MCF 10A (cell line): ENCODE measurements around the gene MYL5. TPM values are rescaled to one million over a fixed set of nuclear protein-coding genes. Genes with fewer than 3 reads are reported as not detected.

Experiments
- BruUV-seq: library from RNA; stranded (reverse); fragments of 400-500 nt; replicated peaks from 2 replicates; lab custom pipeline; 2021; lab: Mats Ljungman, UMichigan
- CTCF ChIA-PET: fragments of 300-600 bp; sonication (Branson Sonifier 250); formaldehyde crosslinking; extraction: SDS; loops from one replicate; lab custom pipeline; 2021; ENCODE audit warnings: antibody characterized with exemption, inconsistent platforms; lab: Yijun Ruan, JAX
- POLR2A ChIA-PET: fragments of 300-600, 350-650 bp; sonication (Branson Sonifier 250); formaldehyde crosslinking; extraction: SDS; loops from one replicate; lab custom pipeline; 2020; ENCODE audit warnings: antibody characterized with exemption, inconsistent platforms; lab: Yijun Ruan, JAX
- DNase-seq: peaks from one replicate; pipeline ENCODE4 v3.0.0-alpha.2; 2018; ENCODE audit not compliant: unreplicated experiment
- H3K27ac Mint-ChIP-seq: one replicate; pipeline ENCODE4 v1.8.0; 2022; ENCODE audit warnings: mild to moderate bottlenecking, low read depth, mixed read lengths; ENCODE audit not compliant: unreplicated experiment
- H3K27me3 Mint-ChIP-seq: one replicate; pipeline ENCODE4 v1.8.0; 2022; ENCODE audit warnings: mixed read lengths; ENCODE audit not compliant: insufficient read depth, unreplicated experiment
- H3K36me3 Mint-ChIP-seq: one replicate; pipeline ENCODE4 v1.8.0; 2022; ENCODE audit warnings: mild to moderate bottlenecking, moderate library complexity, mixed read lengths; ENCODE audit not compliant: insufficient read depth, unreplicated experiment
- H3K4me1 Mint-ChIP-seq: one replicate; pipeline ENCODE4 v1.8.0; 2022; ENCODE audit warnings: mixed read lengths; ENCODE audit not compliant: insufficient read depth, unreplicated experiment
- H3K4me3 Mint-ChIP-seq: one replicate; pipeline ENCODE4 v1.8.0; 2022; ENCODE audit warnings: mild to moderate bottlenecking, moderate library complexity, mixed read lengths; ENCODE audit not compliant: unreplicated experiment
- H3K9me3 Mint-ChIP-seq: one replicate; pipeline ENCODE4 v1.8.0; 2022; ENCODE audit warnings: mixed read lengths; ENCODE audit not compliant: unreplicated experiment
- CTCF ChIP-seq: fragments of 200-600 bp; IDR thresholded peaks from one replicate; pipeline ENCODE4 v1.8.0; 2022; ENCODE audit warnings: antibody characterized with exemption, mild to moderate bottlenecking; ENCODE audit not compliant: unreplicated experiment
- intact Hi-C: fragments of 100-400 bp; cut with micrococcal nuclease; formaldehyde crosslinking; loops from 2 replicates; pipeline ENCODE4 v1.14.1; 2022
- total RNA-seq: library from RNA; stranded (reverse); gene quantifications from 2 replicates; pipeline ENCODE4 v1.2.3, GENCODE V29; 2022

Gene MYL5
- total RNA-seq, 1 experiment from 2014 or later, result 32.9 TPM

- no TSS peak for BruUV-seq
- no peak overlapping the region for H3K4me3 Mint-ChIP-seq
- intact Hi-C loops, result no loop called here
Measured at GRCh38 chr4:632196-632790, 42.0 kb upstream of the MYL5 start.

GRCh38 chr4:632926-633325, 41.4 kb upstream of the MYL5 start:
- BruUV-seq, result no TSS peak
- peaks cover 50% of the 10 kb centered on the region for H3K27me3 Mint-ChIP-seq
- DNase-seq, result no peak
- ChIA-PET CTCF (no interaction called here), POLR2A (no interaction called here)
- H3K4me3 Mint-ChIP-seq, result no peak overlapping the region
- no peaks in the 10 kb centered on the region for H3K4me1 Mint-ChIP-seq
- H3K27ac Mint-ChIP-seq, result no peak overlapping the region
- H3K36me3 Mint-ChIP-seq, result no peaks in the 10 kb centered on the region
- intact Hi-C loops, result no loop called here
- no peak for TF ChIP-seq CTCF
- H3K9me3 Mint-ChIP-seq, result no peaks in the 10 kb centered on the region

More at GRCh38 chr4:632196-632790, 42.0 kb upstream of the MYL5 start:
- no peak for DNase-seq
- CTCF ChIA-PET, result no interaction called here
- POLR2A ChIA-PET, result no interaction called here
- Mint-ChIP-seq H3K4me1 (no peaks in the 10 kb centered on the region), H3K27me3 (peaks cover 44% of the 10 kb centered on the region), H3K27ac (no peak overlapping the region), H3K36me3 (no peaks in the 10 kb centered on the region), H3K9me3 (no peaks in the 10 kb centered on the region)
- TF ChIP-seq CTCF, result no peak

GRCh38 chr4:633406-633805, 40.9 kb upstream of the MYL5 start:
- no peak for TF ChIP-seq CTCF
- no peak overlapping the region for H3K27ac Mint-ChIP-seq
- no peaks in the 10 kb centered on the region for H3K36me3 Mint-ChIP-seq
- no peak for DNase-seq
- H3K9me3 Mint-ChIP-seq, result no peaks in the 10 kb centered on the region
- no peaks in the 10 kb centered on the region for H3K4me1 Mint-ChIP-seq
- peaks cover 55% of the 10 kb centered on the region for H3K27me3 Mint-ChIP-seq
- intact Hi-C loops, result no loop called here
- no TSS peak for BruUV-seq
- POLR2A ChIA-PET, result no interaction called here
- H3K4me3 Mint-ChIP-seq, result no peak overlapping the region
- CTCF ChIA-PET, result interaction anchor here (1.2 kb wide), 1 partner anchor 14 kb away, joined by 4 read pairs; no protein-coding TSS in a partner anchor

- H3K27me3 Mint-ChIP-seq, result peaks cover 57% of the 10 kb centered on the region
- H3K36me3 Mint-ChIP-seq, result no peaks in the 10 kb centered on the region
- no peak overlapping the region for H3K4me3 Mint-ChIP-seq
- POLR2A ChIA-PET, result no interaction called here
- no TSS peak for BruUV-seq
- DNase-seq, result no peak
- intact Hi-C loops, result no loop called here
- H3K27ac Mint-ChIP-seq, result no peak overlapping the region
- CTCF ChIA-PET, result interaction anchor here (0.5 to 1.2 kb wide), 2 partner anchors 14 to 244 kb away, joined by 3 to 4 read pairs; no protein-coding TSS in a partner anchor
- H3K4me1 Mint-ChIP-seq, result no peaks in the 10 kb centered on the region
- no peak for TF ChIP-seq CTCF
- H3K9me3 Mint-ChIP-seq, result no peaks in the 10 kb centered on the region
Measured at GRCh38 chr4:633976-634598, 40.3 kb upstream of the MYL5 start.
